ENCODE measurements around the gene CCDC70.
"Not testable (repeated sequence)": the region's sequence is repeated elsewhere in the genome, so short reads cannot be mapped to it uniquely, and the experiment has no call there.

CCDC70 gene

GRCh38 chr13:51861723-51862300 is at the start of gene CCDC70:
TSS of gene CCDC70 (plus strand) at chr13:51861969. CDS start at chr13:51865412, 3,443 bp downstream.
- DNase-seq: no peak

GRCh38 chr13:51814071-51814470 is 47.7 kb upstream of the CCDC70 start:
- no peak for DNase-seq

- peak; percentile 77 for DNase-seq
Measured at GRCh38 chr13:51814825-51815650, 46.7 kb upstream of the CCDC70 start.

GRCh38 chr13:51815848-51816247 is 45.9 kb upstream of the CCDC70 start:
- DNase-seq: no peak

GRCh38 chr13:51816604-51817249 is 45.0 kb upstream of the CCDC70 start:
- no peak for DNase-seq

- no peak for DNase-seq
Measured at GRCh38 chr13:51817717-51818116, 44.1 kb upstream of the CCDC70 start.

- no peak for DNase-seq
Measured at GRCh38 chr13:51818276-51818675, 43.5 kb upstream of the CCDC70 start.

GRCh38 chr13:51818781-51819511 is 42.8 kb upstream of the CCDC70 start:
- DNase-seq: peak; percentile 43

GRCh38 chr13:51819544-51819943 is 42.2 kb upstream of the CCDC70 start:
- no peak for DNase-seq

GRCh38 chr13:51820016-51820597 is 41.7 kb upstream of the CCDC70 start:
- no peak for DNase-seq

GRCh38 chr13:51821606-51822005 is 40.2 kb upstream of the CCDC70 start:
- no peak for DNase-seq

- DNase-seq: no peak
Measured at GRCh38 chr13:51822106-51822815, 39.5 kb upstream of the CCDC70 start.

GRCh38 chr13:51823359-51823758 is 38.4 kb upstream of the CCDC70 start:
- no peak for DNase-seq

- no peak for DNase-seq
Measured at GRCh38 chr13:51823863-51824262, 37.9 kb upstream of the CCDC70 start.

- not testable (repeated sequence) for DNase-seq
Measured at GRCh38 chr13:51824712-51825111, 37.1 kb upstream of the CCDC70 start.

GRCh38 chr13:51825165-51825592 is 36.6 kb upstream of the CCDC70 start:
- no peak for DNase-seq

- no peak for DNase-seq
Measured at GRCh38 chr13:51825681-51826254, 36.0 kb upstream of the CCDC70 start.

GRCh38 chr13:51826606-51827005 is 35.2 kb upstream of the CCDC70 start:
- DNase-seq: no peak

GRCh38 chr13:51827254-51827653 is 34.5 kb upstream of the CCDC70 start:
- no peak for DNase-seq

- no peak for DNase-seq
Measured at GRCh38 chr13:51828730-51829567, 32.8 kb upstream of the CCDC70 start.

- no peak for DNase-seq
Measured at GRCh38 chr13:51829568-51829899, 32.2 kb upstream of the CCDC70 start.
